NCI-H2196 (cell line): ENCODE results near the gene WRNIP1.

Source experiments
- DNase-seq: peaks from one replicate; lab custom pipeline; 2025; ENCODE audit not compliant: unreplicated experiment; lab: John Stamatoyannopoulos, UW

The WRNIP1 gene

GRCh38 chr6:2765166-2765895 is at the start of gene WRNIP1:
TSS of gene WRNIP1 (plus strand) at chr6:2765393. CDS start at chr6:2765623, 230 bp downstream.
- peak; percentile 98 for DNase-seq

- no peak for DNase-seq
Measured at GRCh38 chr6:2715737-2716136, 49.5 kb upstream of the WRNIP1 start.

GRCh38 chr6:2716936-2717700 is 48.1 kb upstream of the WRNIP1 start:
- DNase-seq: no peak

GRCh38 chr6:2718334-2719092 is 46.7 kb upstream of the WRNIP1 start:
- DNase-seq: no peak

GRCh38 chr6:2719093-2719455 is 46.1 kb upstream of the WRNIP1 start:
- no peak for DNase-seq

GRCh38 chr6:2721219-2721618 is 44.0 kb upstream of the WRNIP1 start:
- DNase-seq: no peak

GRCh38 chr6:2725364-2725988 is 39.7 kb upstream of the WRNIP1 start:
- no peak for DNase-seq

GRCh38 chr6:2725999-2726567 is 39.1 kb upstream of the WRNIP1 start:
- no peak for DNase-seq

GRCh38 chr6:2729921-2730320 is 35.3 kb upstream of the WRNIP1 start:
- no peak for DNase-seq

GRCh38 chr6:2730353-2731107 is 34.7 kb upstream of the WRNIP1 start:
- no peak for DNase-seq

- DNase-seq: no peak
Measured at GRCh38 chr6:2731281-2731909, 33.8 kb upstream of the WRNIP1 start.

- DNase-seq: no peak
Measured at GRCh38 chr6:2732503-2733089, 32.6 kb upstream of the WRNIP1 start.

- no peak for DNase-seq
Measured at GRCh38 chr6:2733324-2733723, 31.9 kb upstream of the WRNIP1 start.

- DNase-seq: no peak
Measured at GRCh38 chr6:2733736-2734480, 31.3 kb upstream of the WRNIP1 start.

- no peak for DNase-seq
Measured at GRCh38 chr6:2734488-2735166, 30.6 kb upstream of the WRNIP1 start.

GRCh38 chr6:2737885-2738284 is 27.3 kb upstream of the WRNIP1 start:
- DNase-seq: no peak

GRCh38 chr6:2738373-2738979 is 26.7 kb upstream of the WRNIP1 start:
- DNase-seq: peak; percentile 38

GRCh38 chr6:2739335-2739734 is 25.9 kb upstream of the WRNIP1 start:
- DNase-seq: no peak
